K562 (cell line): ENCODE measurements around the gene LITAF. TPM values are rescaled to one million over a fixed set of nuclear protein-coding genes. Genes with fewer than 3 reads are reported as not detected.

Source experiments
- ATAC-seq: fragments of 200-7000 bp; cut with Tn5 transposase; 3 replicates; pipeline ENCODE4 v1.9.1; 2020; ENCODE audit warnings: moderate library complexity
- BruUV-seq: library from RNA; stranded (reverse); fragments of 400-500 nt; replicated peaks from 2 replicates; lab custom pipeline; 2021; lab: Mats Ljungman, UMichigan
- CTCF ChIA-PET: fragments of 300-600 bp; formaldehyde crosslinking; extraction: SDS; loops from one replicate; lab custom pipeline; 2021; ENCODE audit warnings: low intra/inter-chr PET ratio; lab: Yijun Ruan, JAX
- POLR2A ChIA-PET: fragments of 300-600, 350-650 bp; sonication (Branson Sonifier 250); formaldehyde crosslinking; extraction: SDS; loops from one replicate; lab custom pipeline; 2021; ENCODE audit warnings: antibody characterized with exemption, inconsistent platforms; lab: Yijun Ruan, JAX
- DNase-seq, 4 experiments: peaks; one replicate each; pipeline versions ENCODE4 v3.0.0 to v3.0.0-alpha.2; 2011 to 2018; ENCODE audit warnings: low spot score in 3 of 4, mixed read lengths in 3 of 4; ENCODE audit errors: extremely low read depth in 1 of 4
- FAIRE-seq: peaks from 2 replicates; lab custom pipeline; 2011; peaks lifted over from hg19 to GRCh38; lab: Jason Lieb, UNC
- H2AFZ ChIP-seq: 2 replicates; pipeline ENCODE4 v1.6.0; 2011; ENCODE audit warnings: low read depth, low read length, control low read depth, inconsistent platforms
- H3K27ac ChIP-seq: fragments of 200-600 bp; 3 replicates; pipeline ENCODE4 v1.8.0; 2011; ENCODE audit warnings: low read depth, mild to moderate bottlenecking, control low read depth, inconsistent platforms, low read length, moderate library complexity, mixed read lengths; ENCODE audit errors: extremely low read depth
- H3K27me3 ChIP-seq, 2 experiments: fragments of 300-600 bp in 1 of 2; 2 replicates in 1 of 2; 3 replicates in 1 of 2; pipeline versions ENCODE4 v1.6.0 to v1.8.0; 2011; ENCODE audit warnings: inconsistent platforms in 2 of 2, low read length in 2 of 2, mild to moderate bottlenecking in 1 of 2, mixed read lengths in 1 of 2, moderate library complexity in 1 of 2; ENCODE audit not compliant: control insufficient read depth in 2 of 2, insufficient read depth in 2 of 2
- H3K36me3 ChIP-seq: fragments of 300-600 bp; 3 replicates; pipeline ENCODE4 v1.8.0; 2011; ENCODE audit warnings: mild to moderate bottlenecking, low read length, inconsistent platforms; ENCODE audit not compliant: control insufficient read depth, insufficient read depth
- H3K4me1 ChIP-seq, 2 experiments: fragments of 200-600 bp in 1 of 2; replicated peaks in 1 of 2; 2 replicates in 1 of 2; 3 replicates in 1 of 2; pipeline versions ENCODE4 v1.5.1 to v1.8.0; 2011; ENCODE audit warnings: inconsistent platforms in 2 of 2, low read length in 2 of 2, mild to moderate bottlenecking in 1 of 2, mixed read lengths in 1 of 2, moderate library complexity in 1 of 2; ENCODE audit not compliant: control insufficient read depth in 2 of 2, insufficient read depth in 2 of 2
- H3K4me2 ChIP-seq: 2 replicates; pipeline ENCODE4 v1.6.1; 2011; ENCODE audit warnings: low read length, control low read depth, inconsistent platforms, mixed read lengths; ENCODE audit not compliant: insufficient read depth
- H3K4me3 ChIP-seq: fragments of 200-600 bp; sonication (generic), shearing (Covaris generic); 2 replicates; pipeline ENCODE4 v1.5.1; 2016; ENCODE audit warnings: control low read depth, inconsistent platforms
- H3K79me2 ChIP-seq: fragments of 200-600 bp; 3 replicates; pipeline ENCODE4 v1.8.0; 2011; ENCODE audit warnings: low read length, inconsistent platforms; ENCODE audit not compliant: control insufficient read depth, insufficient read depth
- H3K9ac ChIP-seq, 2 experiments: 2 replicates each; pipeline versions ENCODE4 v1.6.0 to v1.6.1; 2011; ENCODE audit warnings: low read depth in 2 of 2, low read length in 2 of 2, control low read depth in 1 of 2, inconsistent platforms in 1 of 2, mild to moderate bottlenecking in 1 of 2, mixed read lengths in 1 of 2; ENCODE audit not compliant: insufficient read depth in 1 of 2
- H3K9me1 ChIP-seq: one replicate; pipeline ENCODE4 v1.6.0; 2011; ENCODE audit warnings: inconsistent platforms, mild to moderate bottlenecking, low read length, moderate library complexity; ENCODE audit not compliant: control insufficient read depth, insufficient read depth
- H3K9me3 ChIP-seq: replicated peaks from 2 replicates; pipeline ENCODE4 v1.5.1; 2011; ENCODE audit warnings: low read depth, low read length, inconsistent platforms; ENCODE audit not compliant: control insufficient read depth, insufficient read depth
- H4K20me1 ChIP-seq: replicated peaks from 2 replicates; pipeline ENCODE4 v1.6.1; 2011; ENCODE audit warnings: low read length, inconsistent platforms, mixed read lengths; ENCODE audit not compliant: control insufficient read depth, insufficient read depth
- RBM25 ChIP-seq: fragments of 200-400 bp; formaldehyde crosslinking; IDR thresholded peaks from 2 replicates; pipeline ENCODE4 v1.6.1; 2018; ENCODE audit warnings: low read length, low read depth, moderate library complexity; ENCODE audit not compliant: severe bottlenecking
- RCOR1 ChIP-seq, 2 experiments: IDR thresholded peaks; 2 replicates each; pipeline ENCODE4 v1.6.1; 2012; ENCODE audit warnings: low read depth in 2 of 2, low read length in 2 of 2, borderline replicate concordance in 1 of 2, improper control_type of control experiment in 1 of 2
- RFX1 ChIP-seq: fragments of 450-650 bp; IDR thresholded peaks from 2 replicates; pipeline ENCODE4 v1.6.1; 2016; ENCODE audit warnings: mild to moderate bottlenecking, moderate library complexity
- ZNF232 ChIP-seq: sonication (generic); formaldehyde crosslinking; IDR thresholded peaks from 2 replicates; pipeline ENCODE4 v1.8.0; 2022; ENCODE audit warnings: mild to moderate bottlenecking, missing genetic modification reagents
- WGBS: fragments of 100-300 bp; shearing (Covaris generic); methylation state at CpG from one replicate; pipeline ENCODE4 v1.1.6; 2016; ENCODE audit warnings: low coverage, mixed read lengths; ENCODE audit not compliant: insufficient coverage; ENCODE audit errors: missing lambda C conversion rate; 5-methylcytosine and 5-hydroxymethylcytosine counted together
- in situ Hi-C: fragments of 300-500 bp; cut with MboI; formaldehyde crosslinking; loops from 4 replicates; pipeline ENCODE4 v1.15.0; 2018; ENCODE audit warnings: inconsistent platforms, mixed read lengths
- intact Hi-C: fragments of 100-400 bp; cut with micrococcal nuclease; formaldehyde crosslinking; loops from 2 replicates; pipeline ENCODE4 v1.14.2; 2022
- polyA plus RNA-seq, 8 experiments: library from polyadenylated mRNA; depleted of rRNA in 4 of 8; stranded (reverse) in 5 of 8; unstranded in 3 of 8; fragments of >200 nt; fragmentation: Nextera tagmentation in 2 of 8; fragmentation: Illumina TruSeq in 1 of 8; extraction: Ambion mirVana in 2 of 8; extraction: Trizol in 1 of 8; gene quantifications; 2 replicates each; pipeline versions ENCODE4 v1.2.1 to v1.2.3, GENCODE V29; 2011 to 2014; ENCODE audit warnings: inconsistent platforms in 1 of 8, missing spikeins in 1 of 8
- total RNA-seq, 7 experiments: library from RNA; depleted of rRNA in 6 of 7; stranded (reverse); fragments of >200 nt in 6 of 7; fragmentation: Illumina TruSeq in 2 of 7; extraction: Trizol in 2 of 7; gene quantifications; 2 replicates each; pipeline versions ENCODE4 v1.2.1 to v1.2.3, GENCODE V29; 2011 to 2021; ENCODE audit warnings: low replicate concordance in 1 of 7

LITAF gene
- total and polyA plus RNA-seq, 9 of the 15 experiments (the other 6 are each of a cell fraction or from before 2014, with no cell fraction given) = 4.1 to 17.8 (median 11.9) TPM

- no TSS peak for BruUV-seq
- Histone ChIP-seq H3K79me2 (no peaks in the 10 kb centered on the region), H3K9ac (no peak overlapping the region), H3K4me3 (no peak overlapping the region), H3K36me3 (no peaks in the 10 kb centered on the region), H3K27ac (no peak overlapping the region), H3K4me2 (no peak overlapping the region), H3K9me3 (no peaks in the 10 kb centered on the region), H3K9me1 (no peaks in the 10 kb centered on the region), H4K20me1 (no peaks in the 10 kb centered on the region), H3K27me3 (peaks cover 3 to 47% of the 10 kb centered on the region in 2 experiments; a peak in 4 of 5 replicates), H3K4me1 (peaks cover 4 to 5% of the 10 kb centered on the region in 2 experiments; a peak in 3 of 5 replicates), H2AFZ (no peak overlapping the region)
- in situ Hi-C loops = no loop called here
- DNase-seq (no peak), FAIRE-seq (no peak), ATAC-seq (no peak)
- intact Hi-C loops = no loop called here
- 16% methylated on average over 12 of the region's 12 CpGs for WGBS
- TF ChIP-seq RFX1 (no peak), RBM25 (peak; percentile 78), RCOR1 (IDR thresholded peaks at IDR 0.05; ENCODE audit: borderline replicate concordance in 1 of 2, low read depth in 2 of 2, low read length in 2 of 2) (0 out of 4 replicates have a peak, but pooled peaks of 1 of the 2 experiments have one; percentile 7), ZNF232 (CRISPR knock-in tag) (no peak)
- POLR2A ChIA-PET = interaction anchor here (0.6 to 2.2 kb wide), 3 partner anchors 8 to 30 kb away, joined by 3 to 8 read pairs (median 5); no protein-coding TSS in a partner anchor
- CTCF ChIA-PET = interaction anchor here (0.6 kb wide), 1 partner anchor 374 kb away, joined by 3 read pairs; no protein-coding TSS in a partner anchor
Measured at GRCh38 chr16:11635679-11636171, 49.0 kb upstream of the LITAF start.
